ENCODE measurements around the gene CRACDL.

The CRACDL gene

DNA sequence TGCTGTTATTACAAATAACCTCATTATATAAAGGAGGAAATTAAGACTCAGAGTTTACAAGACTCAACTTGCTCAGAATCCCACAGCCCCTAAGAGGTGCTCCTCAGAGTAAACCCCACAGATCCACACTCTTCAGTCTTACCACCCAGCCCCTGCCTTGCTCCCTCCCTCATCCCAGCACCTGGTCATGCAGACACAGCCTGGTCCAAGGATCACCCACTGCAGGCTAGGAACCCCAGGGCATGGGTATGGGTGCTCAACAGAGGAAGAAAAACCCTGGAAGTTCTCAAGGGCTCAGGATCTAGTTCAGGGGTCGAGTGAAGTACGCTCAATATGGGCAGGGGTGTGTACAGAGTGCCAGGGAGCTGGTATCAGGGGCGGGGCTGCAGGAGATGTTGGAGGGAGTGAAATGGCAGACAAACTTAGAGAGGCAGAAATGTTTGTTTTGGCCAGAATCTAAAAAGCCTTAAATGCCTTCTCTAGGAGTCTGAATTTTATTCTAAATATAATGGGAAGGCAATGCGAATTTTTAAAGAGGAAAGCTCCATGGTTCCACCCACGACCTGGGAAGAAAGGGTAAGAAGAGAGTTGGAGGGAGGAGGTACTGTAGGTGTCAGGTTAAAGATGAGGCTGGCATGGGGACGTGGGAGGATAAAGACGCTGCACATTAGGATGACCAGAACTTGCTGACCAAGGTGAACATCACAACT lies 126.0 kb downstream of the CRACDL start:
- CTCF ChIA-PET, result no interaction called here
- POLR2A ChIA-PET, result no interaction called here
- DNase-seq (ENCODE audit: extremely low spot score), result no peak
- no peak for TF ChIP-seq BHLHE40 (IDR thresholded peaks at IDR 0.05; ENCODE audit: borderline replicate concordance)
- no peak for TF ChIP-seq TARDBP (IDR thresholded peaks at IDR 0.05)
- TF ChIP-seq ARNT (IDR thresholded peaks at IDR 0.05), result no peak
- TF ChIP-seq, protein P1, sequence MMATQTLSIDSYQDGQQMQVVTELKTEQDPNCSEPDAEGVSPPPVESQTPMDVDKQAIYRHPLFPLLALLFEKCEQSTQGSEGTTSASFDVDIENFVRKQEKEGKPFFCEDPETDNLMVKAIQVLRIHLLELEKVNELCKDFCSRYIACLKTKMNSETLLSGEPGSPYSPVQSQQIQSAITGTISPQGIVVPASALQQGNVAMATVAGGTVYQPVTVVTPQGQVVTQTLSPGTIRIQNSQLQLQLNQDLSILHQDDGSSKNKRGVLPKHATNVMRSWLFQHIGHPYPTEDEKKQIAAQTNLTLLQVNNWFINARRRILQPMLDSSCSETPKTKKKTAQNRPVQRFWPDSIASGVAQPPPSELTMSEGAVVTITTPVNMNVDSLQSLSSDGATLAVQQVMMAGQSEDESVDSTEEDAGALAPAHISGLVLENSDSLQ (IDR thresholded peaks at IDR 0.05), result no peak
- TF ChIP-seq FOXA1 (IDR thresholded peaks at IDR 0.05), result no peak
- TF ChIP-seq SP1 (IDR thresholded peaks at IDR 0.05), result no peak
- TF ChIP-seq SUZ12 (IDR thresholded peaks at IDR 0.05), result no peak
- TF ChIP-seq NFRKB (IDR thresholded peaks at IDR 0.05), result no peak

DNA sequence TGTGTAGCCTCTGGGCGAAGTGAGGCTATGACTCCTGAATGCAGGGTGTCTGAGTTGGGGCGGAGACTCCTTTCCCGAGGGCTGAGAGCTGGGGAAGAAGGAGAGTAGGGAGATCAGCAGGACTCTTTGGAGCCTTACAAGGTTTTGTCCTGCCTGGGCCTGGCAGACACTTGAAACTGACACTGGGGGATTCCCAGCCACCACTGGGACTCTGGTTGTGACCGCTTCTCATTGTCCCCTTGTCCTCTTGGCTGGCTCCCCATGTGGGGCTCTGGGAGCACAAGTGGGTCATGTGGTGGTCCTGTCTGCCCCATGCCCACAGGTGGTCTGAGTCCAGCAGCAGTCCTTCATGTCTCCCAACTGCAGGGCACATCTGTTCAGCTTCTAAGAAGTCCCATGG lies 126.9 kb downstream of the CRACDL start:
- ChIA-PET CTCF (no interaction called here), POLR2A (no interaction called here)
- no peak for TF ChIP-seq L3MBTL2 (conservative IDR thresholded peaks at IDR 0.05)
- no peak for TF ChIP-seq LEF1 (IDR thresholded peaks at IDR 0.05; ENCODE audit: borderline replicate concordance)
- no peak for TF ChIP-seq ELF4 (IDR thresholded peaks at IDR 0.05)
- no peak for TF ChIP-seq ZNF384 (IDR thresholded peaks at IDR 0.05)
- TF ChIP-seq NFRKB (IDR thresholded peaks at IDR 0.05), result no peak
- no peak for TF ChIP-seq FOXK2 (IDR thresholded peaks at IDR 0.05)
- no peak for TF ChIP-seq FOXA1 (IDR thresholded peaks at IDR 0.05)
- TF ChIP-seq SP1 (IDR thresholded peaks at IDR 0.05), result no peak
- TF ChIP-seq, protein P1 (IDR thresholded peaks at IDR 0.05), result no peak
- DNase-seq (ENCODE audit: extremely low spot score), result no peak

GRCh38 chr2:98808546-98808945 lies 127.5 kb downstream of the CRACDL start:
- POLR2A ChIA-PET, result no interaction called here
- TF ChIP-seq ELF4 (IDR thresholded peaks at IDR 0.05) (no peak), LEF1 (IDR thresholded peaks at IDR 0.05; ENCODE audit: borderline replicate concordance) (no peak), TARDBP (IDR thresholded peaks at IDR 0.05) (no peak), L3MBTL2 (conservative IDR thresholded peaks at IDR 0.05) (no peak), ARNT (IDR thresholded peaks at IDR 0.05) (no peak), FOXK2 (IDR thresholded peaks at IDR 0.05) (no peak), HDGF (IDR thresholded peaks at IDR 0.05; ENCODE audit: borderline replicate concordance) (no peak), SP1 (IDR thresholded peaks at IDR 0.05) (no peak), FOXA1 (IDR thresholded peaks at IDR 0.05) (no peak), SUZ12 (IDR thresholded peaks at IDR 0.05) (no peak), BHLHE40 (IDR thresholded peaks at IDR 0.05; ENCODE audit: borderline replicate concordance) (no peak), ZNF384 (IDR thresholded peaks at IDR 0.05) (no peak), NFRKB (IDR thresholded peaks at IDR 0.05) (no peak), FOXM1 (IDR thresholded peaks at IDR 0.05; ENCODE audit: borderline replicate concordance) (no peak)
- TF ChIP-seq, protein P1 (IDR thresholded peaks at IDR 0.05), result no peak
- no peak for DNase-seq (ENCODE audit: extremely low spot score)
- CTCF ChIA-PET, result no interaction called here

DNA sequence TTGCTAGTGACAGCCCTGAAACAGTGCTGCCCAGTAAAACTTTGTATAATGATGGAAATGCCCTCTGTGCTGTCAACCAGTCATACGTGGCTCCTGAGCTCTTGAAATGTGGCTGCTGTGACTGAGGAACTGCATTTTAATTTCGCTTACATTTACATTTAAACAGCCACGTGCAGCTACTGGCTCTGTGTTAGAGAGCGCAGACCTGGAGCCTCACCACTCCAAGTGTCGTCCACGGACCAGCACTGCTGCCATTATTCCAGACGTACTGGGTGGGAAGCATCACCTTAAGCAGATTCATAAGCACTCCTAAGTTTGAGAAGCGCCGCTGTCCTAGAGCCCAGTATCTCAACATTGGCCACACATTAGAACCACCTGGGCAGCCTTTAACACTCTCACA lies 128.1 kb downstream of the CRACDL start:
- no peak for TF ChIP-seq ZNF384 (IDR thresholded peaks at IDR 0.05)
- no peak for TF ChIP-seq FOXA1 (IDR thresholded peaks at IDR 0.05)
- TF ChIP-seq FOXM1 (IDR thresholded peaks at IDR 0.05; ENCODE audit: borderline replicate concordance), result no peak
- no peak for TF ChIP-seq LEF1 (IDR thresholded peaks at IDR 0.05; ENCODE audit: borderline replicate concordance)
- TF ChIP-seq, protein P1 (IDR thresholded peaks at IDR 0.05), result no peak
- no peak for TF ChIP-seq FOXK2 (IDR thresholded peaks at IDR 0.05)
- TF ChIP-seq TARDBP (IDR thresholded peaks at IDR 0.05), result no peak
- no peak for TF ChIP-seq SUZ12 (IDR thresholded peaks at IDR 0.05)
- TF ChIP-seq ARNT (IDR thresholded peaks at IDR 0.05), result no peak
- no peak for TF ChIP-seq SP1 (IDR thresholded peaks at IDR 0.05)
- no peak for TF ChIP-seq CTBP1 (IDR thresholded peaks at IDR 0.05; ENCODE audit: borderline replicate concordance)
- TF ChIP-seq BHLHE40 (IDR thresholded peaks at IDR 0.05; ENCODE audit: borderline replicate concordance), result no peak
- ChIA-PET POLR2A (no interaction called here), CTCF (no interaction called here)
- DNase-seq (ENCODE audit: extremely low spot score), result no peak

- CTCF ChIA-PET, result no interaction called here
- no peak for DNase-seq (ENCODE audit: extremely low spot score)
- TF ChIP-seq L3MBTL2 (conservative IDR thresholded peaks at IDR 0.05), result no peak
- TF ChIP-seq SP1 (IDR thresholded peaks at IDR 0.05), result no peak
- TF ChIP-seq ELF4 (IDR thresholded peaks at IDR 0.05), result no peak
- no peak for TF ChIP-seq NFRKB (IDR thresholded peaks at IDR 0.05)
- POLR2A ChIA-PET, result no interaction called here
Measured at GRCh38 chr2:98807221-98807620, 128.8 kb downstream of the CRACDL start.

GRCh38 chr2:98806236-98806697 lies 129.8 kb downstream of the CRACDL start:
- TF ChIP-seq FOXK2 (IDR thresholded peaks at IDR 0.05) (no peak), FOXM1 (IDR thresholded peaks at IDR 0.05; ENCODE audit: borderline replicate concordance) (no peak)
- ChIA-PET CTCF (no interaction called here), POLR2A (no interaction called here)
- peak; percentile 17 for DNase-seq (ENCODE audit: extremely low spot score)

All from HEK293T (cell line).